Measurements from ENCODE around the gene TRIM69. TPM values are rescaled to one million over a fixed set of nuclear protein-coding genes. Genes with fewer than 3 reads are reported as not detected.

Gene TRIM69
- total and polyA plus RNA-seq, 2 of the 8 experiments (the other 6 are each of a cell fraction or from before 2014, with no cell fraction given), result 4.3 to 6.2 TPM

GRCh38 chr15:44706401-44706800, 29.9 kb upstream of the TRIM69 start:
- Histone ChIP-seq H3K27ac (ENCODE audit: low read depth, low read length) (no peak overlapping the region), H3K36me3 (ENCODE audit: control insufficient read depth in 2 of 4, insufficient read depth in 4 of 4, low read length in 3 of 4) (no peaks in the 10 kb centered on the region), H2AFZ (ENCODE audit: low read length) (no peak overlapping the region), H3K27me3 (replicated peaks in 1 of 4; ENCODE audit: control insufficient read depth in 3 of 4, extremely low read depth in 1 of 4, insufficient read depth in 3 of 4, low read length in 3 of 4) (no peaks in the 10 kb centered on the region), H3K18ac (ENCODE audit: extremely low read depth, low read length) (no peak overlapping the region), H3K4me3 (ENCODE audit: extremely low read depth in 1 of 4, insufficient read depth in 2 of 4, low read depth in 3 of 4, low read length in 4 of 4) (no peak overlapping the region), H2BK120ac (replicated peaks; ENCODE audit: low read depth, low read length) (no peak overlapping the region), H3K4me2 (ENCODE audit: insufficient read depth in 1 of 2, low read depth in 2 of 2, low read length in 2 of 2) (no peak overlapping the region), H3K14ac (ENCODE audit: insufficient read length) (no peak overlapping the region), H3K79me2 (ENCODE audit: control insufficient read depth in 1 of 2, insufficient read depth in 2 of 2, low read length in 2 of 2) (no peaks in the 10 kb centered on the region), H3K4ac (replicated peaks; ENCODE audit: insufficient read length, low read depth, low read length) (no peak overlapping the region), H3K23me2 (ENCODE audit: low read depth, low read length) (peaks cover under 1% of the 10 kb centered on the region), H2BK15ac (ENCODE audit: low read length) (no peak overlapping the region), H3K4me1 (replicated peaks in 1 of 4; ENCODE audit: control insufficient read depth in 3 of 4, insufficient read depth in 4 of 4, low read length in 3 of 4) (no peaks in the 10 kb centered on the region), H3K9ac (replicated peaks in 1 of 4; ENCODE audit: extremely low read depth in 1 of 4, low read depth in 3 of 4, low read length in 3 of 4) (no peak overlapping the region), H2BK5ac (ENCODE audit: low read depth, low read length) (no peak overlapping the region), H3K23ac (ENCODE audit: insufficient read length) (no peak overlapping the region), H3K79me1 (ENCODE audit: low read depth, low read length) (no peaks in the 10 kb centered on the region), H4K5ac (ENCODE audit: insufficient read length, low read depth, low read length) (no peak overlapping the region), H3K9me3 (ENCODE audit: insufficient read depth in 2 of 2, low read depth in 1 of 2, low read length in 1 of 2) (no peaks in the 10 kb centered on the region), H4K91ac (replicated peaks; ENCODE audit: insufficient read length, low read length) (no peak overlapping the region), H2AK5ac (ENCODE audit: low read depth, low read length) (no peak overlapping the region), H4K8ac (ENCODE audit: extremely low read depth, insufficient read depth, low read length) (no peak overlapping the region), H4K20me1 (replicated peaks in 1 of 2; ENCODE audit: control insufficient read depth in 1 of 2, insufficient read depth in 2 of 2, low read length in 2 of 2) (no peaks in the 10 kb centered on the region), H3K56ac (replicated peaks; ENCODE audit: insufficient read length, low read depth, low read length) (no peak overlapping the region), H2BK12ac (ENCODE audit: low read depth, low read length) (no peak overlapping the region), H2BK20ac (ENCODE audit: low read length) (no peak overlapping the region)
- no peak for DNase-seq (ENCODE audit: low read depth in 1 of 2, low spot score in 2 of 2)
- CTCF ChIA-PET (ENCODE audit: partially characterized antibody), result interaction anchor here (1.3 to 2.8 kb wide), 4 partner anchors 23 to 43 kb away, joined by 3 to 16 read pairs (median 8); partner anchors contain the start of gene SPG11
- FAIRE-seq, result no peak
- POLR2A ChIA-PET (ENCODE audit: partially characterized antibody), result no interaction called here
- 82% methylated on average over 2 of the region's 2 CpGs; no CpG with 5 or more reads in 1 of the 2 experiments for WGBS, 2 experiments (ENCODE audit: extremely low coverage in 1 of 2, insufficient coverage in 1 of 2, insufficient read length in 1 of 2, insufficient replicate concordance in 2 of 2, low coverage in 1 of 2, low lambda C conversion rate in 2 of 2, missing lambda C conversion rate in 1 of 2)
- TF ChIP-seq ATF2 (IDR thresholded peaks at IDR 0.05; ENCODE audit: low read length), result no peak
- no peak for TF ChIP-seq TBP (IDR thresholded peaks at IDR 0.05; ENCODE audit: low read depth, low read length)
- TF ChIP-seq, protein P1, sequence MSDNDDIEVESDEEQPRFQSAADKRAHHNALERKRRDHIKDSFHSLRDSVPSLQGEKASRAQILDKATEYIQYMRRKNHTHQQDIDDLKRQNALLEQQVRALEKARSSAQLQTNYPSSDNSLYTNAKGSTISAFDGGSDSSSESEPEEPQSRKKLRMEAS (IDR thresholded peaks at IDR 0.05), result no peak
- no peak for TF ChIP-seq RFX5 (IDR thresholded peaks at IDR 0.05; ENCODE audit: borderline replicate concordance, low read depth, low read length)
- TF ChIP-seq HDAC6 (IDR thresholded peaks at IDR 0.05; ENCODE audit: low read depth, low read length), result no peak
- TF ChIP-seq SIRT6 (IDR thresholded peaks at IDR 0.05; ENCODE audit: low read length), result no peak
- TF ChIP-seq POLR2A (IDR thresholded peaks at IDR 0.05; ENCODE audit: control extremely low read depth in 1 of 2, low read depth in 2 of 2, low read length in 2 of 2), result no peak
- TF ChIP-seq TCF12 (IDR thresholded peaks at IDR 0.05; ENCODE audit: low read depth, low read length), result no peak
- TF ChIP-seq CHD2 (IDR thresholded peaks at IDR 0.05; ENCODE audit: low read length), result no peak
- TF ChIP-seq CTCF (IDR thresholded peaks at IDR 0.05; ENCODE audit: control extremely low read depth in 1 of 3, insufficient read depth in 1 of 3, low read depth in 1 of 3, low read length in 3 of 3), result no peak
- no peak for TF ChIP-seq FOSL1 (IDR thresholded peaks at IDR 0.05; ENCODE audit: insufficient read depth, low read depth, low read length)

All from H1 (cell line).